Left lung (tissue), 10 donors: Measurements from ENCODE around the gene EEA1. TPM values are rescaled to one million over a fixed set of nuclear protein-coding genes. Genes with fewer than 3 reads are reported as not detected.

ENCODE experiments used
- ATAC-seq: fragments of 200-7000 bp; cut with Tn5 transposase; one replicate; pipeline ENCODE4 v1.9.1; 2020; ENCODE audit warnings: moderate library complexity
- DNase-seq, 4 donors: peaks; one replicate each; pipeline ENCODE4 v3.0.0-alpha.2; 2013 to 2020
- H3K27ac ChIP-seq, 2 donors: fragments of 200-600 bp; sonication (generic) in 1 of 2; one replicate each; pipeline versions ENCODE4 v1.5.0 to v1.8.0; 2020 to 2021
- H3K27me3 ChIP-seq, 2 donors: fragments of 200-600 bp; sonication (generic) in 1 of 2; one replicate each; pipeline versions ENCODE4 v1.5.0 to v1.8.0; 2020 to 2021
- H3K36me3 ChIP-seq, 2 donors: fragments of 200-600 bp; sonication (generic) in 1 of 2; one replicate each; pipeline versions ENCODE4 v1.5.0 to v1.8.0; 2020 to 2021
- H3K4me1 ChIP-seq, 2 donors: fragments of 200-600 bp; one replicate each; pipeline ENCODE4 v1.8.0; 2021
- H3K4me3 ChIP-seq, 2 donors: fragments of 200-600 bp; sonication (generic) in 1 of 2; one replicate each; pipeline versions ENCODE4 v1.5.0 to v1.8.0; 2020 to 2021; ENCODE audit warnings: mild to moderate bottlenecking in 1 of 2
- H3K9me3 ChIP-seq, 2 donors: fragments of 200-600 bp; sonication (generic) in 1 of 2; one replicate each; pipeline versions ENCODE4 v1.5.0 to v1.8.0; 2020 to 2021
- CTCF ChIP-seq, 2 donors: fragments of 200-600 bp; sonication (generic) in 1 of 2; IDR thresholded peaks; one replicate each; pipeline versions ENCODE4 v1.5.0 to v1.8.0; 2021; ENCODE audit warnings: antibody characterized with exemption in 2 of 2
- intact Hi-C, 2 donors: fragments of 100-400 bp; cut with DNase I; formaldehyde crosslinking; loops; one replicate each; pipeline versions ENCODE4 v1.11.2 to v1.14.2; 2022
- polyA plus RNA-seq, 6 donors: library from polyadenylated mRNA; unstranded; fragments of 120-200 nt; gene quantifications; one replicate each; pipeline ENCODE4 v1.2.1, GENCODE V29; 2013; ENCODE audit not compliant: insufficient read length in 6 of 6
- total RNA-seq, 2 donors: library from RNA; stranded (reverse); fragmentation: NEBNext Ultra II Directional; extraction: Animal tissue kit (Norgen Biotek cat#: 25700); gene quantifications; one replicate each; pipeline ENCODE4 v1.2.1, GENCODE V29; 2021
- donor health status: DM: no; HTN: yes; CAD: no.
- donor health status: DM: no; HTN: no; CAD: no.

The EEA1 gene
- total and polyA plus RNA-seq, 8 donors: 15.8 to 34.6 (median 20.4) TPM

DNA sequence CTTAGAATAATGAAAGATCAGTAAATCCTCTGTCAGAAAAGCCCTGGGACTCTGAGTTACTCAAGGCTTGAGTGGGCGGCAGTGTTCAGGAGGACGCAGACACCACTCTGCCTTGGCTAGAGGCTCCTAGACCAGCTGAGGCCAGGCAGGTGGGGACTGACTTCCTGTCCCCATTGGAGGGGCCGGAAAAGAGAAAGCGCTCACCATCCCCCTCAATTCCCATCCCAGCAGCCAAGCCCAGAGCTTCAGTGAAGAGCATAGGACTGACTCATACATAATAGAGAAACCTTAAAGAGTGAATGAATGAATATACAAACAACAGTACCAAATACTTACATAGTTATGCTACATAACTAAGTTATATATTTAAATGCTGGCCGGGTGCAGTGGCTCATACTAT lies 164.3 kb downstream of the EEA1 start:
- intact Hi-C loops: no loop called here
- H3K27ac ChIP-seq: no peak overlapping the region
- H3K27me3 ChIP-seq: no peaks in the 10 kb centered on the region
- no peaks in the 10 kb centered on the region for H3K9me3 ChIP-seq
- no peak for TF ChIP-seq CTCF (IDR thresholded peaks at IDR 0.05)
- ATAC-seq: no peak
- no peak for DNase-seq
- no peak overlapping the region for H3K4me3 ChIP-seq
- H3K36me3 ChIP-seq: no peaks in the 10 kb centered on the region
- peaks cover 5 to 13% of the 10 kb centered on the region in 2 donors for H3K4me1 ChIP-seq

DNA sequence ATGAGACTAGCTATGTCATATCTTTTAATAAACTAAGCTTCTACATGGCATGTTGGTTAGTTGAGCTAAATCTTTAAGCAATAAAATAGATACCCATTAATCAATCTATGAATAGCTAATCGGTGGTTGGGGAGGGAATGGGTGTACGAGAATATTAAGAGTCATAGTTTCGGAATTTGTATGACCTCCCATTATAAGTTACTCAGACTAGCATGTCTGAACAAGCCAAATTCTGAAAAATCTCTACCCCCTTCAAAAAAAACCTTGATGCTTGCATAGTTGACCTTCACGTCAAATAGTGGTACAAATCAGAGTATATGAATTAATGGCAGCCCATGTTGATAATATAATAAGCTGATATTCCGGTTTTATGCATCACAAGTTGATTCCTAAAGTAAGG lies 166.3 kb downstream of the EEA1 start:
- H3K4me3 ChIP-seq: no peak overlapping the region
- ATAC-seq: no peak
- TF ChIP-seq CTCF (IDR thresholded peaks at IDR 0.05): no peak
- no peaks in the 10 kb centered on the region for H3K9me3 ChIP-seq
- no peaks in the 10 kb centered on the region for H3K27me3 ChIP-seq
- intact Hi-C loops: no loop called here
- H3K4me1 ChIP-seq: no peaks in the 10 kb centered on the region
- DNase-seq: no peak
- no peaks in the 10 kb centered on the region for H3K36me3 ChIP-seq
- no peak overlapping the region for H3K27ac ChIP-seq

GRCh38 chr12:92759634-92760268 lies 169.3 kb downstream of the EEA1 start:
- H3K27me3 ChIP-seq: no peaks in the 10 kb centered on the region

DNA sequence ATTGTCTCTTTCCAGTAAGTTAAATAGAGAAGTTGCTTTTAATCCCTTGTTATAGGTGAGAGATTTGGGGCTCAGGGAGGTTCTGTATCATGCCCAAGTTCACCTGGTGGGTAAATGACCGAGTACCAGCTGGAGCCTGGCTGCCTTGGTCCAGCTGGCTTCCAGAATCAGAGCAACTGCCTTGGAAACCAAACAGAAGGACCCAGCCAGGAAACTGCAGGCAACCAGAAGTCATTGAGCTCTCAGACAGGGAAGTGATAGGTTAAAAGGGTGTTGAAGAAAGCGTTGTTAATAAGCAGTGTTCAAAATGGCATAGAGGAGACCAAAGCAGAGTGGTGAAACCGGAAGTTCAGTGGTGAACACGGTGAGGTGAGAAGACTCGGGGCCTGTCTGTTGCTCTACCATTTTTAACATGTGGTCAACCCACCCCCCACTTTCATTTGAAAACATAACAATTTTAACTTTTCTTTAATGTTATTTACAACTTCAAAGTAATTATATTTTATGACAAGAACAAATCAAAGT lies 171.4 kb downstream of the EEA1 start:
- intact Hi-C loops: no loop called here
- Histone ChIP-seq H3K27me3 (no peaks in the 10 kb centered on the region), H3K4me3 (no peak overlapping the region), H3K36me3 (no peaks in the 10 kb centered on the region), H3K9me3 (no peaks in the 10 kb centered on the region), H3K27ac (no peak overlapping the region), H3K4me1 (no peaks in the 10 kb centered on the region)
- no peak for ATAC-seq
- no peak for TF ChIP-seq CTCF (IDR thresholded peaks at IDR 0.05)
- DNase-seq: no peak

More at GRCh38 chr12:92759634-92760268, 169.3 kb downstream of the EEA1 start:
- no peaks in the 10 kb centered on the region for H3K36me3 ChIP-seq
- H3K27ac ChIP-seq: no peak overlapping the region
- no peak for TF ChIP-seq CTCF (IDR thresholded peaks at IDR 0.05)
- H3K4me3 ChIP-seq: no peak overlapping the region
- DNase-seq (no peak), ATAC-seq (peak; percentile 55)
- no peaks in the 10 kb centered on the region for H3K4me1 ChIP-seq
- intact Hi-C loops: no loop called here
- no peaks in the 10 kb centered on the region for H3K9me3 ChIP-seq

DNA sequence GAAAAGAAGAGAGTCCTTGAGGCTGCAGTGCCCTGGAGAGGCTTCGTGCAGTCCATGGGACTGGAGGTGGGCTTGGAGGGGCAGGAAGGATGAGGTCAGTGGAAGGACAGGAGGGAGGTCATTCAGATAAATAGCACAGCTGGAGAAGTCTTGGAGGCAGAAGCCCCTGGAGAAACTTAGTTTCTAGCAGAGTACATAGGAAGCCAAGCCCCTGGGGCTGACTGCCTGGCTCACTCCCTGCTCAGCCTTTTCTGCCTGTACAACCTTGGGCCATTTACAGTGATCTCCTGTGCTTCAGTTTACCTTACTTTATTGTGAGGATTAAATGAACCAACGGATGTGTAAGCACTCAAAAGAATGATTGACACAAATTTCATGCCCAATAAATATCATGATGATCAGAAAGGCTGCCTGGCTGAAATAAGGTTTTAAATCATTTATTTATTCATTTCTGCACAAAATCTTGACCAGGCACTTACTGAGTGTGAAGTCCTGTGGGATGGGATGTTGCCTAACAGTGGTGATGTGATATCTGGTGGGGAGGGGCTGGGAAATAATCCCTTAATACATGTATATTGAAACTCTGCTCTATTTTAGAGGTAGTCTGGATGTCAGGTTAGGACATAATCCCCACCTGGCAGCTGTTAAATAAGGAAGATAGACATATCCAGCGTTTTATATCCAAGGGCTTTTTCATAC lies 172.0 kb downstream of the EEA1 start:
- no peak overlapping the region for H3K27ac ChIP-seq
- H3K9me3 ChIP-seq: no peaks in the 10 kb centered on the region
- no peak for ATAC-seq
- no peak for DNase-seq
- H3K4me3 ChIP-seq: no peak overlapping the region
- intact Hi-C loops: no loop called here
- no peak for TF ChIP-seq CTCF (IDR thresholded peaks at IDR 0.05)
- no peaks in the 10 kb centered on the region for H3K36me3 ChIP-seq
- H3K4me1 ChIP-seq: no peaks in the 10 kb centered on the region
- H3K27me3 ChIP-seq: no peaks in the 10 kb centered on the region
